A549 (cell line): Measurements from ENCODE around the gene MRPS26. TPM values are rescaled to one million over a fixed set of nuclear protein-coding genes. Genes with fewer than 3 reads are reported as not detected.

Experiments used
- ATAC-seq, 2 experiments: fragments of 200-7000 bp in 1 of 2; fragments of >200 bp in 1 of 2; cut with Nextera tagmentation in 1 of 2; cut with Tn5 transposase in 1 of 2; 3 replicates each; pipeline versions ENCODE4 v1.8.0 to v1.9.1; 2018 to 2020; ENCODE audit warnings: mild to moderate bottlenecking in 1 of 2, moderate library complexity in 1 of 2
- CTCF ChIA-PET: fragments of 300-600 bp; sonication (Branson Sonifier 250); formaldehyde crosslinking; extraction: SDS; loops from one replicate; lab custom pipeline; 2021; ENCODE audit warnings: antibody characterized with exemption, inconsistent platforms; lab: Yijun Ruan, JAX
- POLR2A ChIA-PET: fragments of 350-600 bp; formaldehyde crosslinking; extraction: SDS; loops from one replicate; lab custom pipeline; 2021; ENCODE audit warnings: antibody characterized with exemption, inconsistent platforms; lab: Yijun Ruan, JAX
- DNase-seq, 2 experiments: peaks; one replicate each; pipeline versions ENCODE4 v3.0.0 to v3.0.0-alpha.2; 2011 to 2016; ENCODE audit warnings: low read depth in 1 of 2, low spot score in 1 of 2
- FAIRE-seq: peaks from 2 replicates; lab custom pipeline; 2011; peaks lifted over from hg19 to GRCh38; lab: Jason Lieb, UNC
- H3K27ac ChIP-seq, 2 experiments: fragments of >200 bp; sonication (Bioruptor Twin); formaldehyde crosslinking; 3 replicates each; pipeline ENCODE4 v1.5.1; 2016 to 2017
- H3K4me1 ChIP-seq: fragments of >200 bp; sonication (Bioruptor Twin); formaldehyde crosslinking; 3 replicates; pipeline ENCODE4 v1.6.1; 2016
- H3K4me2 ChIP-seq: fragments of >200 bp; sonication (Bioruptor Twin); formaldehyde crosslinking; 3 replicates; pipeline ENCODE4 v1.6.1; 2016
- H3K4me3 ChIP-seq: fragments of >200 bp; sonication (Bioruptor Twin); formaldehyde crosslinking; 3 replicates; pipeline ENCODE4 v1.5.1; 2016
- H3K9me3 ChIP-seq: fragments of >200 bp; sonication (Bioruptor Twin); formaldehyde crosslinking; 3 replicates; pipeline ENCODE4 v1.6.1; 2016
- BCL3 ChIP-seq: fragments of >200 bp; sonication (Bioruptor Twin); formaldehyde crosslinking; IDR thresholded peaks from 3 replicates; pipeline ENCODE4 v1.6.1; 2016
- BHLHE40 ChIP-seq: IDR thresholded peaks from 2 replicates; pipeline ENCODE4 v1.6.1; 2012; ENCODE audit warnings: low read depth, low read length, inconsistent platforms
- CBX8 ChIP-seq: fragments of 200-600 bp; sonication (generic); IDR thresholded peaks from 2 replicates; pipeline ENCODE4 v1.6.1; 2016
- CHD2 ChIP-seq: fragments of 150-350 bp; IDR thresholded peaks from 2 replicates; pipeline ENCODE4 v1.6.1; 2014; ENCODE audit warnings: low read length; ENCODE audit not compliant: partially characterized antibody
- FOSB ChIP-seq: fragments of 250-450 bp; sonication (Bioruptor Pico); IDR thresholded peaks from 2 replicates; pipeline ENCODE4 v1.5.0; 2020; ENCODE audit warnings: mild to moderate bottlenecking, moderate library complexity
- FOSL2 ChIP-seq, 2 experiments: fragments of 450-650 bp in 1 of 2; fragments of >200 bp in 1 of 2; sonication (Bioruptor Twin) in 1 of 2; formaldehyde crosslinking; IDR thresholded peaks; 2 replicates each; pipeline versions ENCODE4 v1.5.0 to v1.6.1; 2016 to 2020; ENCODE audit warnings: mild to moderate bottlenecking in 1 of 2, moderate library complexity in 1 of 2
- HEYL ChIP-seq: fragments of 250-450 bp; sonication (Bioruptor Pico); IDR thresholded peaks from 2 replicates; pipeline ENCODE4 v1.8.0; 2021; ENCODE audit warnings: mild to moderate bottlenecking, moderate library complexity
- HOXB13 ChIP-seq: fragments of 250-450 bp; sonication (Bioruptor Pico); IDR thresholded peaks from 2 replicates; pipeline ENCODE4 v1.5.0; 2020; ENCODE audit warnings: low read depth, mild to moderate bottlenecking, moderate library complexity
- NFE2L2 ChIP-seq: fragments of 150-350 bp; conservative IDR thresholded peaks from 2 replicates; pipeline ENCODE4 v1.6.1; 2014; ENCODE audit warnings: low read length
- NPAS2 ChIP-seq: fragments of 250-450 bp; sonication (Bioruptor Pico); IDR thresholded peaks from 2 replicates; pipeline ENCODE4 v1.8.0; 2022; ENCODE audit warnings: mild to moderate bottlenecking, moderate library complexity, borderline replicate concordance
- PHF8 ChIP-seq: fragments of 200-600 bp; sonication (generic); IDR thresholded peaks from 2 replicates; pipeline ENCODE4 v1.6.1; 2016; ENCODE audit warnings: low read depth, mild to moderate bottlenecking, antibody characterized with exemption, moderate library complexity, borderline replicate concordance
- POLR2A ChIP-seq: IDR thresholded peaks from 2 replicates; pipeline ENCODE4 v1.6.1; 2012; ENCODE audit warnings: mild to moderate bottlenecking, low read length
- RAD21 ChIP-seq, 2 experiments: fragments of >200 bp in 1 of 2; sonication (Bioruptor Twin) in 1 of 2; formaldehyde crosslinking in 1 of 2; IDR thresholded peaks in 1 of 2; conservative IDR thresholded peaks in 1 of 2; 2 replicates in 1 of 2; 3 replicates in 1 of 2; pipeline ENCODE4 v1.6.1; 2012 to 2018; ENCODE audit warnings: inconsistent platforms in 1 of 2
- RFX5 ChIP-seq: fragments of 450-650 bp; IDR thresholded peaks from 2 replicates; pipeline ENCODE4 v1.7.1; 2014; ENCODE audit warnings: antibody characterized with exemption, mild to moderate bottlenecking, moderate library complexity
- SMC3 ChIP-seq: fragments of >200 bp; sonication (Bioruptor Twin); formaldehyde crosslinking; IDR thresholded peaks from 3 replicates; pipeline ENCODE4 v1.6.1; 2018; ENCODE audit warnings: inconsistent platforms
- ZC3H11A ChIP-seq: fragments of 450-650 bp; IDR thresholded peaks from 2 replicates; pipeline ENCODE4 v1.6.1; 2014; ENCODE audit warnings: antibody characterized with exemption, mild to moderate bottlenecking
- ZFP36 ChIP-seq: fragments of 450-650 bp; IDR thresholded peaks from 2 replicates; pipeline ENCODE4 v1.6.1; 2014; ENCODE audit warnings: borderline replicate concordance; ENCODE audit not compliant: partially characterized antibody
- ZNF302 ChIP-seq: fragments of 250-450 bp; sonication (Bioruptor Pico); IDR thresholded peaks from 2 replicates; pipeline ENCODE4 v1.9.0; 2021; ENCODE audit warnings: inconsistent platforms, mild to moderate bottlenecking, moderate library complexity
- WGBS: methylation state at CpG from one replicate; pipeline ENCODE4 v1.1.6; 2017; ENCODE audit errors: missing lambda C conversion rate; 5-methylcytosine and 5-hydroxymethylcytosine counted together
- polyA plus RNA-seq, 4 experiments: library from polyadenylated mRNA; depleted of rRNA in 3 of 4; stranded (reverse); fragments of >200 nt; fragmentation: RNase III in 1 of 4; extraction: RNeasy Plus Mini Kit Qiagen cat#74134 plus additional on column Dnase treatment in 1 of 4; gene quantifications; 2 replicates in 3 of 4; 3 replicates in 1 of 4; pipeline ENCODE4 v1.2.3, GENCODE V29; 2011 to 2017
- TF ChIP-seq, protein P1 (sequence below): IDR thresholded peaks from 2 replicates; pipeline ENCODE4 v1.6.1; 2012
- TF ChIP-seq, protein P2 (sequence below): fragments of 150-350 bp; IDR thresholded peaks from 2 replicates; pipeline ENCODE4 v1.6.1; 2014; ENCODE audit warnings: low read depth, mild to moderate bottlenecking, low read length
- TF ChIP-seq, protein P3 (sequence below): fragments of >200 bp; sonication (Bioruptor Twin); formaldehyde crosslinking; IDR thresholded peaks from 3 replicates; pipeline ENCODE4 v1.5.1; 2016
- TF ChIP-seq, protein P4 (sequence below): fragments of 250-450 bp; sonication (Bioruptor Pico); IDR thresholded peaks from 2 replicates; pipeline ENCODE4 v1.5.0; 2020; ENCODE audit warnings: low read depth, mild to moderate bottlenecking, moderate library complexity

Gene MRPS26
- polyA plus RNA-seq, 2 of the 4 experiments (the other 2 are of a cell fraction) = 69.4 to 111 TPM

DNA sequence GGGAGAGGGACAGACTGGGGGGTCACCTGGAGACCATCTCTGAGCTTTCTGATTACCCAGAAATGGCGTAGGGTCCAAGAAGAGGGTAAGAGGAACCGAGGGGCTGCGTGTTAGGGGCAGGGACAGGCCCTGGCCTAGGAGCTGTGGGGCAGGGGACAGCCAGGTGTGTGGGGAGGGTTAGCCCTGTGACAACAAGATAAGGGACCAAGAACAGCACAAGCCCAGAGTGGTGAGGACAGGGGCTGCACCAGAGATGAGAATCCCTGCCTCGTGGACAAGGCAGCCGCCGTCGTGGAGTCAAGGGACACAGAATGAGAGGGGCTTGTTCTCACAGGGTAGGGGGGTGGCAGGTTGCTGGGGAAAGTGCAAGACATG lies 39.1 kb downstream of the MRPS26 start:
- WGBS = 91% methylated on average over 7 of the region's 7 CpGs
- TF ChIP-seq RAD21 (conservative IDR thresholded peaks at IDR 0.05 in 1 of 2, IDR thresholded peaks at IDR 0.05 in 1 of 2) (no peak), CBX8 (no peak), PHF8 (no peak), FOSL2 (IDR thresholded peaks at IDR 0.05) (no peak), FOSL2 (CRISPR knock-in tag; IDR thresholded peaks at IDR 0.05) (no peak), ZFP36 (no peak), HEYL (CRISPR knock-in tag) (no peak), POLR2A (no peak), NPAS2 (CRISPR knock-in tag) (no peak), SMC3 (no peak)
- TF ChIP-seq, protein P1, sequence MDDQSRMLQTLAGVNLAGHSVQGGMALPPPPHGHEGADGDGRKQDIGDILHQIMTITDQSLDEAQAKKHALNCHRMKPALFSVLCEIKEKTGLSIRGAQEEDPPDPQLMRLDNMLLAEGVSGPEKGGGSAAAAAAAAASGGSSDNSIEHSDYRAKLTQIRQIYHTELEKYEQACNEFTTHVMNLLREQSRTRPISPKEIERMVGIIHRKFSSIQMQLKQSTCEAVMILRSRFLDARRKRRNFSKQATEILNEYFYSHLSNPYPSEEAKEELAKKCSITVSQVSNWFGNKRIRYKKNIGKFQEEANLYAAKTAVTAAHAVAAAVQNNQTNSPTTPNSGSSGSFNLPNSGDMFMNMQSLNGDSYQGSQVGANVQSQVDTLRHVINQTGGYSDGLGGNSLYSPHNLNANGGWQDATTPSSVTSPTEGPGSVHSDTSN = no peak
- POLR2A ChIA-PET = no interaction called here

DNA sequence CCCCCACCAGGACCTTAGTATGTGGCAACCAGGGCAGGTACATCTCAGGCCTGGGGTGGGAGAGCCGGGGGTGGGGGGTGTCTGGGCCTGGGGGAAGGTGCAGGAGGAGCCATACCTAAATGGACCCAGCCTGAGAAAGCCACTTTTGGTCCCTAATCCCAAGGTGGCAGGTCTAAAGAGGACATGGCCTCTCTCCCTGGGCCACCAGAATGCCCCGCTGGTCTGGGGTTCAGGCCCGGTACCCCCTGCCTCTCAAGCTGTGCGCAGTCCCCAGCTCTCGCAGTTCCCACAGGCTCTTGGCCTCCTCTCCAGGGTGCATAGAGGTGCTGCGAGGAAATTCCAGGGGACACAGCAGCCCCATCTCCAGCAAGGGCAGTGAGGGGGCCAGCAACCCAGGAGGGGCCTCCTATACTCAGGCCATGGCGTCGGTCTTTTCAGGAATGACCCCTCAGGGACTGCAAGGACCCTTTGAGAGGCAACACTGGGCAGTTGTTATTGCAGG lies 39.8 kb downstream of the MRPS26 start:
- Histone ChIP-seq H3K4me1 (peaks cover 17% of the 10 kb centered on the region), H3K4me3 (no peak overlapping the region), H3K27ac (no peak overlapping the region), H3K9me3 (no peaks in the 10 kb centered on the region), H3K4me2 (no peak overlapping the region)
- CTCF ChIA-PET = interaction anchor here (0.6 to 4.1 kb wide), 6 partner anchors 8 to 297 kb away, joined by 3 to 16 read pairs (median 8); no protein-coding TSS in a partner anchor
- POLR2A ChIA-PET = no interaction called here
- 95% methylated on average over 7 of the region's 8 CpGs for WGBS
- TF ChIP-seq FOSB (CRISPR knock-in tag) = no peak
- TF ChIP-seq, protein P2, sequence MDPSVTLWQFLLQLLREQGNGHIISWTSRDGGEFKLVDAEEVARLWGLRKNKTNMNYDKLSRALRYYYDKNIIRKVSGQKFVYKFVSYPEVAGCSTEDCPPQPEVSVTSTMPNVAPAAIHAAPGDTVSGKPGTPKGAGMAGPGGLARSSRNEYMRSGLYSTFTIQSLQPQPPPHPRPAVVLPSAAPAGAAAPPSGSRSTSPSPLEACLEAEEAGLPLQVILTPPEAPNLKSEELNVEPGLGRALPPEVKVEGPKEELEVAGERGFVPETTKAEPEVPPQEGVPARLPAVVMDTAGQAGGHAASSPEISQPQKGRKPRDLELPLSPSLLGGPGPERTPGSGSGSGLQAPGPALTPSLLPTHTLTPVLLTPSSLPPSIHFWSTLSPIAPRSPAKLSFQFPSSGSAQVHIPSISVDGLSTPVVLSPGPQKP = no peak
- no peak for TF ChIP-seq RAD21 (conservative IDR thresholded peaks at IDR 0.05 in 1 of 2, IDR thresholded peaks at IDR 0.05 in 1 of 2)
- no peak for TF ChIP-seq BCL3
- no peak for TF ChIP-seq CHD2
- TF ChIP-seq, protein P3, sequence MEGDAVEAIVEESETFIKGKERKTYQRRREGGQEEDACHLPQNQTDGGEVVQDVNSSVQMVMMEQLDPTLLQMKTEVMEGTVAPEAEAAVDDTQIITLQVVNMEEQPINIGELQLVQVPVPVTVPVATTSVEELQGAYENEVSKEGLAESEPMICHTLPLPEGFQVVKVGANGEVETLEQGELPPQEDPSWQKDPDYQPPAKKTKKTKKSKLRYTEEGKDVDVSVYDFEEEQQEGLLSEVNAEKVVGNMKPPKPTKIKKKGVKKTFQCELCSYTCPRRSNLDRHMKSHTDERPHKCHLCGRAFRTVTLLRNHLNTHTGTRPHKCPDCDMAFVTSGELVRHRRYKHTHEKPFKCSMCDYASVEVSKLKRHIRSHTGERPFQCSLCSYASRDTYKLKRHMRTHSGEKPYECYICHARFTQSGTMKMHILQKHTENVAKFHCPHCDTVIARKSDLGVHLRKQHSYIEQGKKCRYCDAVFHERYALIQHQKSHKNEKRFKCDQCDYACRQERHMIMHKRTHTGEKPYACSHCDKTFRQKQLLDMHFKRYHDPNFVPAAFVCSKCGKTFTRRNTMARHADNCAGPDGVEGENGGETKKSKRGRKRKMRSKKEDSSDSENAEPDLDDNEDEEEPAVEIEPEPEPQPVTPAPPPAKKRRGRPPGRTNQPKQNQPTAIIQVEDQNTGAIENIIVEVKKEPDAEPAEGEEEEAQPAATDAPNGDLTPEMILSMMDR = no peak
- TF ChIP-seq RFX5 = no peak
- TF ChIP-seq ZC3H11A = no peak
- TF ChIP-seq HOXB13 (CRISPR knock-in tag) = no peak
- TF ChIP-seq ZNF302 (CRISPR knock-in tag) = no peak
- TF ChIP-seq, protein P4, sequence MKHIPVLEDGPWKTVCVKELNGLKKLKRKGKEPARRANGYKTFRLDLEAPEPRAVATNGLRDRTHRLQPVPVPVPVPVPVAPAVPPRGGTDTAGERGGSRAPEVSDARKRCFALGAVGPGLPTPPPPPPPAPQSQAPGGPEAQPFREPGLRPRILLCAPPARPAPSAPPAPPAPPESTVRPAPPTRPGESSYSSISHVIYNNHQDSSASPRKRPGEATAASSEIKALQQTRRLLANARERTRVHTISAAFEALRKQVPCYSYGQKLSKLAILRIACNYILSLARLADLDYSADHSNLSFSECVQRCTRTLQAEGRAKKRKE (CRISPR knock-in tag) = no peak
- TF ChIP-seq NFE2L2 = no peak
- TF ChIP-seq BHLHE40 = no peak
- TF ChIP-seq, protein P1 = no peak
- no peak for FAIRE-seq
- no peak for DNase-seq
- no peak for ATAC-seq

More for the DNA sequence above, 39.1 kb downstream of the MRPS26 start:
- DNase-seq = no peak
- no peak for ATAC-seq
- Histone ChIP-seq H3K4me3 (no peak overlapping the region), H3K9me3 (no peaks in the 10 kb centered on the region), H3K27ac (no peak overlapping the region), H3K4me2 (no peak overlapping the region), H3K4me1 (peaks cover 19% of the 10 kb centered on the region)
- FAIRE-seq = no peak
- CTCF ChIA-PET = interaction anchor here (1.0 to 4.1 kb wide), 3 partner anchors 19 to 32 kb away, joined by 3 to 12 read pairs (median 12); no protein-coding TSS in a partner anchor
